Measurements from ENCODE around the gene COX14.

COX14 gene

DNA sequence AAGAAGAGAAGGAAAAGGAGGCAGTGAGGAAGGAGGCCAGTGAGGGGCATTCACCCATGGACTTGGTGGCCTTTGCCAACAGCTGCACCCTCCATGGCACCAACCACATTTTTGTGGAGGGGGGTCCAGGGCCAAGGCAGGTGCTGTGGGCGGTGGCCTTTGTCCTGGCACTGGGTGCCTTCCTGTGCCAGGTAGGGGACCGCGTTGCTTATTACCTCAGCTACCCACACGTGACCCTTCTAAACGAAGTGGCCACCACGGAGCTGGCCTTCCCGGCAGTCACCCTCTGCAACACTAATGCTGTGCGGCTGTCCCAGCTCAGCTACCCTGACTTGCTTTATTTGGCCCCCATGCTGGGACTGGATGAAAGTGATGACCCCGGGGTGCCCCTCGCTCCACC is 38.3 kb upstream of the COX14 start:
- TF ChIP-seq, protein P1, sequence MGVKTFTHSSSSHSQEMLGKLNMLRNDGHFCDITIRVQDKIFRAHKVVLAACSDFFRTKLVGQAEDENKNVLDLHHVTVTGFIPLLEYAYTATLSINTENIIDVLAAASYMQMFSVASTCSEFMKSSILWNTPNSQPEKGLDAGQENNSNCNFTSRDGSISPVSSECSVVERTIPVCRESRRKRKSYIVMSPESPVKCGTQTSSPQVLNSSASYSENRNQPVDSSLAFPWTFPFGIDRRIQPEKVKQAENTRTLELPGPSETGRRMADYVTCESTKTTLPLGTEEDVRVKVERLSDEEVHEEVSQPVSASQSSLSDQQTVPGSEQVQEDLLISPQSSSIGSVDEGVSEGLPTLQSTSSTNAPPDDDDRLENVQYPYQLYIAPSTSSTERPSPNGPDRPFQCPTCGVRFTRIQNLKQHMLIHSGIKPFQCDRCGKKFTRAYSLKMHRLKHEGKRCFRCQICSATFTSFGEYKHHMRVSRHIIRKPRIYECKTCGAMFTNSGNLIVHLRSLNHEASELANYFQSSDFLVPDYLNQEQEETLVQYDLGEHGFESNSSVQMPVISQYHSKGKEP (tag by site-specific recombination; IDR thresholded peaks at IDR 0.05), result no peak
- TF ChIP-seq ZNF473 (tag by site-specific recombination; IDR thresholded peaks at IDR 0.05), result no peak
- TF ChIP-seq, protein P2, sequence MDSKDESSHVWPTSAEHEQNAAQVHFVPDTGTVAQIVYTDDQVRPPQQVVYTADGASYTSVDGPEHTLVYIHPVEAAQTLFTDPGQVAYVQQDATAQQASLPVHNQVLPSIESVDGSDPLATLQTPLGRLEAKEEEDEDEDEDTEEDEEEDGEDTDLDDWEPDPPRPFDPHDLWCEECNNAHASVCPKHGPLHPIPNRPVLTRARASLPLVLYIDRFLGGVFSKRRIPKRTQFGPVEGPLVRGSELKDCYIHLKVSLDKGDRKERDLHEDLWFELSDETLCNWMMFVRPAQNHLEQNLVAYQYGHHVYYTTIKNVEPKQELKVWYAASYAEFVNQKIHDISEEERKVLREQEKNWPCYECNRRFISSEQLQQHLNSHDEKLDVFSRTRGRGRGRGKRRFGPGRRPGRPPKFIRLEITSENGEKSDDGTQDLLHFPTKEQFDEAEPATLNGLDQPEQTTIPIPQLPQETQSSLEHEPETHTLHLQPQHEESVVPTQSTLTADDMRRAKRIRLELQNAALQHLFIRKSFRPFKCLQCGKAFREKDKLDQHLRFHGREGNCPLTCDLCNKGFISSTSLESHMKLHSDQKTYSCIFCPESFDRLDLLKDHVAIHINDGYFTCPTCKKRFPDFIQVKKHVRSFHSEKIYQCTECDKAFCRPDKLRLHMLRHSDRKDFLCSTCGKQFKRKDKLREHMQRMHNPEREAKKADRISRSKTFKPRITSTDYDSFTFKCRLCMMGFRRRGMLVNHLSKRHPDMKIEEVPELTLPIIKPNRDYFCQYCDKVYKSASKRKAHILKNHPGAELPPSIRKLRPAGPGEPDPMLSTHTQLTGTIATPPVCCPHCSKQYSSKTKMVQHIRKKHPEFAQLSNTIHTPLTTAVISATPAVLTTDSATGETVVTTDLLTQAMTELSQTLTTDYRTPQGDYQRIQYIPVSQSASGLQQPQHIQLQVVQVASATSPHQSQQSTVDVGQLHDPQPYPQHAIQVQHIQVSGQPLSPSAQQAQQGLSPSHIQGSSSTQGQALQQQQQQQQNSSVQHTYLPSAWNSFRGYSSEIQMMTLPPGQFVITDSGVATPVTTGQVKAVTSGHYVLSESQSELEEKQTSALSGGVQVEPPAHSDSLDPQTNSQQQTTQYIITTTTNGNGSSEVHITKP (tag by site-specific recombination; IDR thresholded peaks at IDR 0.05), result peak; percentile 75
- TF ChIP-seq, protein P3, sequence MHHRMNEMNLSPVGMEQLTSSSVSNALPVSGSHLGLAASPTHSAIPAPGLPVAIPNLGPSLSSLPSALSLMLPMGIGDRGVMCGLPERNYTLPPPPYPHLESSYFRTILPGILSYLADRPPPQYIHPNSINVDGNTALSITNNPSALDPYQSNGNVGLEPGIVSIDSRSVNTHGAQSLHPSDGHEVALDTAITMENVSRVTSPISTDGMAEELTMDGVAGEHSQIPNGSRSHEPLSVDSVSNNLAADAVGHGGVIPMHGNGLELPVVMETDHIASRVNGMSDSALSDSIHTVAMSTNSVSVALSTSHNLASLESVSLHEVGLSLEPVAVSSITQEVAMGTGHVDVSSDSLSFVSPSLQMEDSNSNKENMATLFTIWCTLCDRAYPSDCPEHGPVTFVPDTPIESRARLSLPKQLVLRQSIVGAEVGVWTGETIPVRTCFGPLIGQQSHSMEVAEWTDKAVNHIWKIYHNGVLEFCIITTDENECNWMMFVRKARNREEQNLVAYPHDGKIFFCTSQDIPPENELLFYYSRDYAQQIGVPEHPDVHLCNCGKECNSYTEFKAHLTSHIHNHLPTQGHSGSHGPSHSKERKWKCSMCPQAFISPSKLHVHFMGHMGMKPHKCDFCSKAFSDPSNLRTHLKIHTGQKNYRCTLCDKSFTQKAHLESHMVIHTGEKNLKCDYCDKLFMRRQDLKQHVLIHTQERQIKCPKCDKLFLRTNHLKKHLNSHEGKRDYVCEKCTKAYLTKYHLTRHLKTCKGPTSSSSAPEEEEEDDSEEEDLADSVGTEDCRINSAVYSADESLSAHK (tag by site-specific recombination; IDR thresholded peaks at IDR 0.05), result no peak
- ChIA-PET POLR2A (no interaction called here), CTCF (interaction anchor here (1.1 to 4.1 kb wide), 10 partner anchors 8 to 241 kb away, joined by 3 to 35 read pairs (median 6); partner anchors contain the start of genes COX14 and SMARCD1)
- Histone ChIP-seq H3K36me3 (ENCODE audit: control insufficient read depth in 2 of 2, insufficient read depth in 1 of 2, low read length in 2 of 2) (peaks cover 0 to 3% of the 10 kb centered on the region in 2 experiments; a peak in 1 of 3 replicates), H3K4me1 (ENCODE audit: control insufficient read depth, insufficient read depth, low read length) (no peaks in the 10 kb centered on the region), H3K9me3 (ENCODE audit: control insufficient read depth, insufficient read depth, low read depth, low read length) (no peaks in the 10 kb centered on the region), H3K4me3 (ENCODE audit: low read depth, low read length) (no peak overlapping the region), H3K27ac (ENCODE audit: extremely low read depth, low read depth, low read length) (no peak overlapping the region)

DNA sequence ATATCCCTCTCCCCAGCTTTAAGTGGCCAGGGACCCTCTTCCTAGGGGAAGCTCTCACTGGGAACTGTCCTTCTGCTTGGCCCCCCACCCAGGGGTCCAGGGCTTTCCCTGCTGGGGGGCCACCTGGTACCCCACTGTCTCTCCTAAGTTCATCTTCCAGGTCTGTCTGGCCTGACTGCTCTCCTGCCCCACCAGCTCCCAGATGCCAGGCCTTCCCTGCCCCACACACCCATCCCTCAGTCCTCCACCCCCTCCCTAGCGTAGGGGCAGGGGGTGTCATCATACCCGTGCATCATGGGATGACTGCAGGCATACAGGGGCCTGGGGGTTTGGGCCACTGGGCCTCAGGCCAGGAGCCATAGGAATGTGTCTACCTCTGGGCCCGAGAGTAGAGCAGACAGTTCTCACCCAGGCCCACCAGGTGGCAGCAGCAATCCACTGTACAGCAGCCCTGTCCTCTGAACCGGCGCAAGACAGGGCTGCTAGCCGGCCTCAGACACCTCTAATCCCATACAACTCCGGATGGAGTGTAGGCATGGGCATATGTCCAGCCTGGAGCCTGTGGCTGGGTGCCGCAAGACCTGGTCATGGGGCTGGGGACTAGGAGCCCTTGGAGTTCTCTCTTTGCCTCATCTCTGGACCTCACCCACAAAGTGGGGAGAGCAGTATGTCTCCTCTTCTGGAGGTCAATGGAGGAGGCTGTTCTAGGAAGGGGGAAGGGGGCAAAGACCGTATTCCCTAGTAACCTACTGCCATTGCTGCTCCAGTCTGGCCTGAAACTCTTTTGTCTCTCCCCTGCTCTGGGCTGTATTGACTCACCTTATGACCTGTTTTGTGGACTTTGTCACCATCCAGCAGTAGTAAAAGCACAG is 36.9 kb upstream of the COX14 start:
- H3K4me3 ChIP-seq (ENCODE audit: low read depth, low read length), result no peak overlapping the region
- no peaks in the 10 kb centered on the region for H3K4me1 ChIP-seq (ENCODE audit: control insufficient read depth, insufficient read depth, low read length)
- CTCF ChIA-PET, result interaction anchor here (0.5 to 4.1 kb wide), 33 partner anchors 8 to 311 kb away, joined by 3 to 35 read pairs (median 4); partner anchors contain the start of genes COX14 and SMARCD1
- H3K36me3 ChIP-seq (ENCODE audit: control insufficient read depth in 2 of 2, insufficient read depth in 1 of 2, low read length in 2 of 2), result peaks cover 0 to 3% of the 10 kb centered on the region in 2 experiments; a peak in 1 of 3 replicates
- no peak overlapping the region for H3K27ac ChIP-seq (ENCODE audit: extremely low read depth, low read depth, low read length)
- no peaks in the 10 kb centered on the region for H3K9me3 ChIP-seq (ENCODE audit: control insufficient read depth, insufficient read depth, low read depth, low read length)
- POLR2A ChIA-PET, result interaction anchor here (0.8 to 1.3 kb wide), 2 partner anchors 10 to 36 kb away, joined by 3 read pairs; partner anchors contain the start of gene SMARCD1
- TF ChIP-seq SALL2 (tag by site-specific recombination; IDR thresholded peaks at IDR 0.05; ENCODE audit: borderline replicate concordance) (no peak), ZNF274 (IDR thresholded peaks at IDR 0.05; ENCODE audit: low read length) (no peak), ZNF274 (tag by site-specific recombination; IDR thresholded peaks at IDR 0.05; ENCODE audit: borderline replicate concordance) (0 out of 2 replicates have a peak, but pooled peaks have one; percentile 39), SP7 (tag by site-specific recombination; IDR thresholded peaks at IDR 0.05) (peak; percentile 48; the same call in 1 of the 2 replicates), ZEB2 (tag by site-specific recombination; IDR thresholded peaks at IDR 0.05) (0 out of 2 replicates have a peak, but pooled peaks have one; percentile 46), KLF9 (tag by site-specific recombination; IDR thresholded peaks at IDR 0.05; ENCODE audit: low read depth) (no peak), ZNF335 (tag by site-specific recombination; conservative IDR thresholded peaks at IDR 0.05) (0 out of 2 replicates have a peak, but pooled peaks have one; percentile 22), ZNF394 (tag by site-specific recombination; IDR thresholded peaks at IDR 0.05; ENCODE audit: borderline replicate concordance) (no peak), ZNF366 (tag by site-specific recombination; conservative IDR thresholded peaks at IDR 0.05) (no peak), GLIS2 (tag by site-specific recombination; IDR thresholded peaks at IDR 0.05) (peak; percentile 64)
- TF ChIP-seq, protein P4, sequence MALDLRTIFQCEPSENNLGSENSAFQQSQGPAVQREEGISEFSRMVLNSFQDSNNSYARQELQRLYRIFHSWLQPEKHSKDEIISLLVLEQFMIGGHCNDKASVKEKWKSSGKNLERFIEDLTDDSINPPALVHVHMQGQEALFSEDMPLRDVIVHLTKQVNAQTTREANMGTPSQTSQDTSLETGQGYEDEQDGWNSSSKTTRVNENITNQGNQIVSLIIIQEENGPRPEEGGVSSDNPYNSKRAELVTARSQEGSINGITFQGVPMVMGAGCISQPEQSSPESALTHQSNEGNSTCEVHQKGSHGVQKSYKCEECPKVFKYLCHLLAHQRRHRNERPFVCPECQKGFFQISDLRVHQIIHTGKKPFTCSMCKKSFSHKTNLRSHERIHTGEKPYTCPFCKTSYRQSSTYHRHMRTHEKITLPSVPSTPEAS (tag by site-specific recombination; IDR thresholded peaks at IDR 0.05), result peak; percentile 63
- TF ChIP-seq, protein P3 (tag by site-specific recombination; IDR thresholded peaks at IDR 0.05), result no peak
- TF ChIP-seq, protein P5, sequence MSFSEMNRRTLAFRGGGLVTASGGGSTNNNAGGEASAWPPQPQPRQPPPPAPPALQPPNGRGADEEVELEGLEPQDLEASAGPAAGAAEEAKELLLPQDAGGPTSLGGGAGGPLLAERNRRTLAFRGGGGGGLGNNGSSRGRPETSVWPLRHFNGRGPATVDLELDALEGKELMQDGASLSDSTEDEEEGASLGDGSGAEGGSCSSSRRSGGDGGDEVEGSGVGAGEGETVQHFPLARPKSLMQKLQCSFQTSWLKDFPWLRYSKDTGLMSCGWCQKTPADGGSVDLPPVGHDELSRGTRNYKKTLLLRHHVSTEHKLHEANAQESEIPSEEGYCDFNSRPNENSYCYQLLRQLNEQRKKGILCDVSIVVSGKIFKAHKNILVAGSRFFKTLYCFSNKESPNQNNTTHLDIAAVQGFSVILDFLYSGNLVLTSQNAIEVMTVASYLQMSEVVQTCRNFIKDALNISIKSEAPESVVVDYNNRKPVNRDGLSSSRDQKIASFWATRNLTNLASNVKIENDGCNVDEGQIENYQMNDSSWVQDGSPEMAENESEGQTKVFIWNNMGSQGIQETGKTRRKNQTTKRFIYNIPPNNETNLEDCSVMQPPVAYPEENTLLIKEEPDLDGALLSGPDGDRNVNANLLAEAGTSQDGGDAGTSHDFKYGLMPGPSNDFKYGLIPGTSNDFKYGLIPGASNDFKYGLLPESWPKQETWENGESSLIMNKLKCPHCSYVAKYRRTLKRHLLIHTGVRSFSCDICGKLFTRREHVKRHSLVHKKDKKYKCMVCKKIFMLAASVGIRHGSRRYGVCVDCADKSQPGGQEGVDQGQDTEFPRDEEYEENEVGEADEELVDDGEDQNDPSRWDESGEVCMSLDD (tag by site-specific recombination; IDR thresholded peaks at IDR 0.05), result 0 out of 2 replicates have a peak, but pooled peaks have one; percentile 30

Measured in HEK293 (cell line).